Daoy (cell line): ENCODE results near the gene GGTLC2. TPM values are rescaled to one million over a fixed set of nuclear protein-coding genes. Genes with fewer than 3 reads are reported as not detected.

ENCODE experiments used
- DNase-seq: peaks from one replicate; pipeline ENCODE4 v3.0.0-alpha.2; 2015; ENCODE audit warnings: low read depth
- total RNA-seq: library from RNA; depleted of rRNA; stranded (reverse); fragments of >200 nt; shearing (Covaris generic); gene quantifications from 2 replicates; pipeline ENCODE4 v1.2.3, GENCODE V29; 2014; rRNA removed

GGTLC2 gene
- total RNA-seq, 1 experiment from 2014 or later, result not detected

- no peak for DNase-seq
Observed at GRCh38 chr22:22689621-22690345, 45.4 kb downstream of the GGTLC2 start.

- no peak for DNase-seq
Observed at GRCh38 chr22:22691055-22691454, 46.6 kb downstream of the GGTLC2 start.

- DNase-seq, result no peak
Observed at GRCh38 chr22:22691716-22692701, 47.6 kb downstream of the GGTLC2 start.

GRCh38 chr22:22692707-22693530 is 48.5 kb downstream of the GGTLC2 start:
- DNase-seq, result peak; percentile 50

GRCh38 chr22:22693531-22693884 is 49.1 kb downstream of the GGTLC2 start:
- DNase-seq, result no peak

- DNase-seq, result no peak
Observed at GRCh38 chr22:22694106-22694505, 49.7 kb downstream of the GGTLC2 start.

- DNase-seq, result no peak
Observed at GRCh38 chr22:22696104-22696503, 51.7 kb downstream of the GGTLC2 start.

Other genes with a start within 250 kb of the GGTLC2 start
- gene ZNF280B, start 135.9 kb upstream of the GGTLC2 start, total RNA-seq, result 3.1 and 3.8 TPM in 2 replicates
- gene ZNF280A, start 124.3 kb upstream of the GGTLC2 start, total RNA-seq, result 0.06 TPM in 1 of 2 replicates, not detected in the other
- 41.9 and 62.0 TPM in 2 replicates for gene PRAME, start 85.3 kb upstream of the GGTLC2 start, total RNA-seq
- gene IGLL5, start 243.2 kb downstream of the GGTLC2 start, total RNA-seq, result not detected in 2 replicates